Esophagus mucosa (tissue), 1 donor: ENCODE measurements around the gene NOC4L. TPM values are rescaled to one million over a fixed set of nuclear protein-coding genes. Genes with fewer than 3 reads are reported as not detected.

Experiments
- ATAC-seq: fragments of 200-7000 bp; cut with Tn5 transposase; one replicate; pipeline ENCODE4 v1.9.1; 2020
- total RNA-seq: library from RNA; stranded (reverse); gene quantifications from one replicate; pipeline ENCODE4 v1.2.4, GENCODE V29; 2023
- donor health status: DM: yes; HTN: yes; CAD: no.

Gene NOC4L
- total RNA-seq, 1 donor from 2014 or later, result 18.1 TPM

DNA sequence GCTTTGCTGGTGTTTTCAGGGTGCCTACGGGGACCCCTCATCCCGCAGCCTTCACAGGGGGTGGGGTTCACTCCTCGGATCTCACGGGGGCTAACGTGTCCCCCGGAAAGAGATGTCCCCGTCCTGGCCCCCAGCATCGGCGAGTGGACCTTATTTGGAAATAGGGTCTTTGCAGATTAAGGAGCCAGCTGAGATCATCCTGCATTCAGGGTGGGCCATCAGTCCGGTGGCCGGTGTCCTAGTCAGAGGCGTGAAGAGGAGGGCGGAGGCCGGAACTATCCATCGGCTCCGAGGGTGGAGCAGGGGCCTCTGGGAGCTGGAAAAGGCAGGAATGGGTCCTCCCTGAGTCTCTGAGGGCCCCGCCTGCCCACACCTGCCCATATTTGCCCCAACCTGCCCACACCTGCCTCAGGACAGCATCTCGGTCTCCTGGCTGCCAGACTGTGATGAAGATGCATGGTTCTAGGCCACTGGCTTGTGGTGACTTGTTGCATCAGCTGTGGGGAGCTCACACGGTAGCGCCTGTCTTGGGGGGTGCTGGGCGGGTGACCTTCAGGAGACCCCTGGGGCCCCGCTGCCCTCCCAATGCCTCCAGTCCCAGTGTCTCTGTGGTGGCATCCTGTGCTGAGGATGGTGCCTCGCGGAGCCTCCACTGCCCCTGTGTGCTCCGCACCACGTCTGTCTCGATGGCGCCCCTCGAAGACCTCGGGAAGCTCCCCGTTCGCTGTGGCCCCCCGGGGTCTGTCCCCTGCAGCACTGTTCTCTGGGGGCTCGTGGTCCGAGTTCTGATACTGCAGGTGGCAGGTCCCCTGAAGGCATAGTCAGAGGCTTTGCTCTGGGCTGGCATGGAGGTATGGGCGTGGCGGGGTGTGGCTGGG lies 14.7 kb downstream of the NOC4L start:
- peak; percentile 21 for ATAC-seq

GRCh38 chr12:132159555-132160003 lies 15.3 kb downstream of the NOC4L start:
- no peak for ATAC-seq

GRCh38 chr12:132160016-132160415 lies 15.8 kb downstream of the NOC4L start:
- ATAC-seq, result no peak

DNA sequence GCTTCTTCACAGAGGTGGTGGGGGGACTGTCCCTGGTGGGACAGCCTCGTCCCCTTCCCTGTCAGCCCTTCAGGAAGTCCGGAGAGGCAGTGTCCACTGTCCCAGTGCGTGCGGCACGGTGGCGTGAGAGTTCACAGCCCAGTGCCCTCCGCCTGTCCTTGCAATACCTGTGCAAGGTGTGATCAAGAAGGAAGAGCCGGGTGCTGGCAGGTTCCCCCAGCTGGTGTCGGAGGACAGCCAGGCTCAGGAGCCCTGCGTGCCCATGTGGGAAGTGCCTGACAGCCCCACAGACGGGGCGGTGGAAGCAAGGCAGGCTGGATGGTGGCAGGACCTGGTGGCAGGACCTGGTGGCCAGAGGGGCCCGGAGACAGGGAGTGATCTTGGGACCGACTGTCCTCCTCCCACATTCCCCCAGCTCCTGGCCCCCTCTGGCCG lies 16.4 kb downstream of the NOC4L start:
- no peak for ATAC-seq

GRCh38 chr12:132161036-132161781 lies 17.0 kb downstream of the NOC4L start:
- no peak for ATAC-seq

DNA sequence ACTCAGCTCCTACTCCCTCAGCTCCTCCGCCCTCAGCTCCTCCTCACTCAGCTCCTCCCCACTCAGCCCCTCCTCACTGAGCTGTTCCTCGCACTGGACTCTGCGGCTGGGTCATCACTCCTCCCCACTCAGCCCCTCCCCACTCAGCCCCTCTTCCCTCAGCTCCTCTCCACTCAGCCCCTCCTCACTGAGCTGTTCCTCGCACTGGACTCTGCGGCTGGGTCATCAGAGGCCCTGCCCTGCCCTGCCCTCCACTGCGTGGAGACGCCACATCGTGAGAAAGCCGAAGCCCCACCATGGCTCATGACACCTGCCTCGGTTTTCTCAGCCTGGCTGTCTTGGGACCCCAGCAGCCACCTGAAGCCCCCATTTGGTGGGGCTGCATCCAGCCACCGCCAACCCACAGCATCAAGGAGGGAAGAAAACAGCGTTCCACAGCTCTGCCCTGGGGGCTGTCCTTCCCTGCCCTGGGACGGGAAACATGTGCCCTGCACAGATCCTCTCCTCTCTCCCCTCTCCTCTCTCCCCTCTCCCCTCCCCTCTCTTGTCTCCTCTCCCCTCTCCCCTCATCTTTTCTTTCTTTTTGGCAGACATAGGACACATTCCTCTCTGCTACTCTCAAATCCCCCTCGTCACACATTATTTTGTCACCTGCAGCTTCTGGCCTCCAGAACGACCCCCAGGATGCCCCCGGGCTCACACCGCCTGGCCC lies 17.7 kb downstream of the NOC4L start:
- ATAC-seq, result no peak

GRCh38 chr12:132162508-132163031 lies 18.3 kb downstream of the NOC4L start:
- ATAC-seq, result no peak

- ATAC-seq, result peak; percentile 9
These were observed 19.0 kb downstream of the NOC4L start for GRCh38 chr12:132163041-132163910.

DNA sequence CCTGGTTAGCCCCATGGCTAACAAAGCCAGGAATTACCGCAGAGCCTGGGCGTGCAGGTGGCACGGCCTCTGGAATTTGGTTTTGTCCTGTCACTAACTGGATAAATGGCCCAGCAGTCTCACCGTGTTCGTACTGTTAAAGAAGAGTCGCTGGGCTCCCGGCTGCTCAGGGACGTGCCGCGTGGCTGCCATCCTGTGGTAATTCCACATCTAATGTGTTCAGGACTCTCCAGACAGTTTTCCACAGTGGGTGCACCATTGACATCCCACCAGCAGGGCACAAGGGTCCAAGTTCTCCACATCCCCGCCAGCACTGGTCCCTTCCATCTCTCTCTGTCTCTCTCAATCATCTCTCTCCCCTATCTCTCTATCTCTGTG lies 19.6 kb downstream of the NOC4L start:
- no peak for ATAC-seq

GRCh38 chr12:132164426-132164825 lies 20.2 kb downstream of the NOC4L start:
- ATAC-seq, result no peak

GRCh38 chr12:132165584-132165983 lies 21.3 kb downstream of the NOC4L start:
- ATAC-seq, result no peak

GRCh38 chr12:132166093-132166492 lies 21.8 kb downstream of the NOC4L start:
- no peak for ATAC-seq

- ATAC-seq, result no peak
These were observed 22.7 kb downstream of the NOC4L start for GRCh38 chr12:132166801-132167591.

GRCh38 chr12:132167611-132168310 lies 23.5 kb downstream of the NOC4L start:
- ATAC-seq, result no peak

GRCh38 chr12:132168311-132169031 lies 24.2 kb downstream of the NOC4L start:
- no peak for ATAC-seq

- no peak for ATAC-seq
These were observed 25.1 kb downstream of the NOC4L start for GRCh38 chr12:132169376-132169775.

DNA sequence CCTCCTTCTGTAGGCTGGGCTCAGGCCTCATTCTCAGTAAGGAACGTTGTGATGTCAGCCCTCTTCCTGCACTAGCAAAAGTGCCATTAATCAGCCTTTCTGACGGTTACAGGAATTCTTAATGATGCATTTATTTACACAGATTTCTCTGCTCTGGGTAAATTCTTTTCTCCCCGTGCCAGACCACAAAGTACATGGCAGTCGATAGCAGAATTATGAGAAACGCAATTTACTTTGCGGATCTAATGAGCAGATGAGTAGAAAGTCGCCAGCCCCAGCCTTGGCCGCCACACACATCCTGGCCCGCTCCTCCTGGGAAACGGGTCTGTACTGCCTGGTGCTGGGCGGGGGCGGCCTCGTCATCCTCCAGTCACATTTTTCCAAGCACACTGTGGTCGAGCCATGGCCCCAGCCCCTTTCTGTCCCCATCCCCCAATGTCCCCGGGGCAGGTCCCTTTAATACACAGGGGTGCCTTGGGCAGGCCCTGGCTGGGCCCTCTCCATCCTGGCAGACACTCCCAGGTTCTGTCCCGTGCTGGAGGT lies 25.9 kb downstream of the NOC4L start:
- ATAC-seq, result no peak

DNA sequence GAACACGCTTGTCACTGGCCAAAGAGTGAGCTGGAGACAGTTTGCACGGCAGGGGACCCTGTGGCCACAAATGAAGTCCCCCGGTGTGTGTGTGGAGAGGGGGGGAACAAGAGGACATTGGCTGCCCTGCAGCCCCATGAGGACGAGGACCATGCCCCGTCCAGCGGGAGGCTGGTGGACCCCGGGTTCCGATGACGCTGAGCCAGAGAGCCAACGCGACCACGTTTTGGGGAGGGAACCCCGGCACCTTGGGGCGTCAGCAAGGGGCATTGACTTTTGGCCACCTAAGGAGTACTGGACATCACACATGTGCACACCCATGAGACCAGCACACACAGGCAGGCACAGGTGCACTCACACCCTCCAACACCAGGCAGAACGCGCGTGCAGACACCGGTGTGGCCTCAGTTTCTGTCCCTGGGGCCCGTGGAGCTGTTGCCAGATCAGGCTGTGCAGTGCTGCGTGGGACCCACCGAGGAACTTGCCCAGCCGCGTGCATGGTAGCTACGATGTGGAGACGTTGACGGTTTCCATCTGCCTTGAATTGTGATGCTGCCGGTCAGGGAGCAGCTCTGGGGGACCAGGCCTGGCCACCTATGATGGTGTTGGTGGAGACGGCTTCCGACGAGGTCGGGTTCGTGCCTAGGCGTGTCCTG lies 26.5 kb downstream of the NOC4L start:
- ATAC-seq, result no peak
